SW480 (cell line): ENCODE measurements around the gene SOX10.

Source experiments
- DNase-seq: peaks from one replicate; pipeline ENCODE4 v3.0.0-alpha.2; 2016; ENCODE audit warnings: low spot score

Gene SOX10

GRCh38 chr22:38016182-38017151 lies 32.1 kb upstream of the SOX10 start:
- no peak for DNase-seq

DNA sequence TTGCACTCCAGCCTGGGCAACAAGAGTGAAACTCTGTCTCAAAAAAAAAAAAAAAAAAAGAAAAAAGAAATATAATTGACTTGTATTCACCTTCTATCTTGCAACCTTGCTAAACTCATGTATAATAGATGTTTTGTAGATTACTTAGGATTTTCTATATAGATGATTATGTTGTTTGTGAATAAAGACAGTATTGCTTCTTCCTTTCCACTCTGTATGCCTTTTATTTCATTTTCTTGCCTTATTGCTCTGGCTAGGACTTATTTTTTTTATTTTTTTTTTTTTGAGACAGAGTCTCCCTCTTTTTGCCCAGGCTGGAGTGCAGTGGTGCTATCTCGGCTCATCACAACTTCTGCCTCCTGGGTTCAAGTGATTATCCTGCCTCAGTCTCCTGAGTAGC lies 29.7 kb upstream of the SOX10 start:
- no peak for DNase-seq

DNA sequence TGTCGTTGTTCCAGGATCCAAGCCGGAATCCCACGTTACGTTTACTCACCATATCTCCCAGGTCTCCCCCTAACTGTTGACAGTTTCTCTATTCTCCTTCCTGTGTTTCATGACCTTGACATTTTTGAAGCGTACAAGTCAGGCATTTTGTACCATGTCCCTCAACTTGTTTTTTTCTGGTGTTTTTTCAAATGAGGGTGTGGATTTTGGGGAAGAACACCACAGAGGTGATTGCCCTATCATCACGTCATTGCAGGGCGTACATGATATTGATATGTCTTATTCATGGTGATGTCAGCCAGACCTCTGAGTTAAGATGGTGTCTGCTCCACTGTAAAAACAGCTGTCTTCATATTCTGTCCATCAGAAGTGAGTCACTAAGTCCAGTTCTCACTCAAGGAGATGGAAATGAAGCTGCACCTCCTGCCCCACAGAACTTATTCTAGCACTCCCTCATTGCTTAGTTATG lies 28.3 kb upstream of the SOX10 start:
- DNase-seq, result no peak

DNA sequence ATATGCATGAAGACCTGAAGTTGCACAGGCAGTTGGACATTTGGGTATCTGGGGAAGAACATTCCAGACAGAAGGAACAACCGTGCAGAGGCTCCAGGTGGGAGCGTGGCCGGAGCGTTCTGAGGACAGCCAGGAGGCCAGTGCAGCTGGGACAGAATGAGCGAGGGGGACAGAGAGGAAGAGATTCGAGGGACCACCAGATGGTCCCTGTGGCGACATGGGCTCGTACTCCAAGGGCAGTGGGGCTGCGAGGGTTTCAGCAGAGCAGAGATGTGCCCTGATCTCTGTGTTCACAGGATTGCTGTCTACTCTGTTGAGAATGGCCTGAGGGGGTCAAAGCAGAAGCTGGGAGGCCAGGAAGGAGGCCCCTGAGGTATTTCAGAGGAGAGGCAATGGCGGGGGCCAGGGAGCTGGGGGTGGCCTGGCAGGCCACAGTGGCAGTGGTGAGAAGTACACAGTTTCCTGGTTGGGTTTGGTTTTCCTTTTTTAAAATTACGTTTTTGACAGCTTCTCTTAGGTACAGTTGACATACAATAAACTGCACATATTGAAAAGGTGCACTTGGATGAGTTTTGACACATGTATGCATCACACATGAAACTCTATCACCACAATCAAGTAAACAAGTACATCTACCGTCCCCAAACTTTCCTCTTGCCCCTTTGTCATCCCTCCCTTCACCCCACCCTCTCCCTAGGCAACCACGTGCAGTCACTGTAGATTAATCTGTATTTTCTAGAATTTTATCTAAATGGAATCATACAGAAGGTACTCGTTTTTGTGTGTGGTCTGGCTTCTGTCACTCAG lies 24.8 kb upstream of the SOX10 start:
- DNase-seq, result no peak

GRCh38 chr22:38007330-38007902 lies 23.1 kb upstream of the SOX10 start:
- DNase-seq, result no peak

GRCh38 chr22:38006906-38007305 lies 22.6 kb upstream of the SOX10 start:
- DNase-seq, result no peak

GRCh38 chr22:38005943-38006342 lies 21.6 kb upstream of the SOX10 start:
- no peak for DNase-seq

DNA sequence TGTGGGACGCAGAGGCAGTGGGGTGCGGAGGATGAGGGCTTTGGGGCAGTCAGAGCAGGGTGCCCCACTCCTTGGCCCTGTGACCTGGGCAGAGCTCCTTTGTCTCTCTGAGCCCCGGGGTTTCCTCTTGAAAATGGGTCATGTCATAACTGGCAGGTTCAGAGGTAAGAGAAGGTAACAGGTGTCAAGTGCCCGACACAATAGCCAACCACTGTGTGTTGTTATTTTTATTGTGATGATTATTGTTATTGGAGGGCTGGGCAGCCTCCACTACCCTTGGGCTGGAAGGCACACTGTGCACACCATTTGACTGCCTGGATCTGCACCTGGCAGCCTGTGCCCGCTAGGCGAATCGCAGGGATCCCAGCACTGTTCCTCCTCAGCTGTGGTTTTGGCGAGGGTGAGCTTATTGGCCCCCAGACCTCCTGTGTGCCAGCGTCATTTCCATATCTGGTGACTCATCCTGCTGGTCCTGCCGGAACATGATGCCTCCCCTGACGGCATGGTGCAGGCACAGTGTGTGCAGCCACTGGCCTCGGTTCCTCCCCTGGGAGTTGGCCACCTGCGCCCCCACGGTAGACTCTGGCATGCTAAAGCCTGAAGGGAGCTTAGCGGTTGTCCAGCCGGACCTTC lies 15.4 kb upstream of the SOX10 start:
- DNase-seq, result peak; percentile 78

GRCh38 chr22:37999236-37999635 lies 14.9 kb upstream of the SOX10 start:
- no peak for DNase-seq

GRCh38 chr22:37998543-37998942 lies 14.2 kb upstream of the SOX10 start:
- peak; percentile 18 for DNase-seq

- no peak for DNase-seq
Observed at GRCh38 chr22:37996515-37997246, 12.3 kb upstream of the SOX10 start.

- no peak for DNase-seq
Observed at GRCh38 chr22:37996079-37996478, 11.7 kb upstream of the SOX10 start.

GRCh38 chr22:37995460-37995859 lies 11.1 kb upstream of the SOX10 start:
- no peak for DNase-seq

GRCh38 chr22:37994982-37995381 lies 10.6 kb upstream of the SOX10 start:
- DNase-seq, result no peak

- no peak for DNase-seq
Observed at GRCh38 chr22:37994049-37994448, 9.7 kb upstream of the SOX10 start.

- no peak for DNase-seq
Observed at GRCh38 chr22:37991731-37992442, 7.5 kb upstream of the SOX10 start.

DNA sequence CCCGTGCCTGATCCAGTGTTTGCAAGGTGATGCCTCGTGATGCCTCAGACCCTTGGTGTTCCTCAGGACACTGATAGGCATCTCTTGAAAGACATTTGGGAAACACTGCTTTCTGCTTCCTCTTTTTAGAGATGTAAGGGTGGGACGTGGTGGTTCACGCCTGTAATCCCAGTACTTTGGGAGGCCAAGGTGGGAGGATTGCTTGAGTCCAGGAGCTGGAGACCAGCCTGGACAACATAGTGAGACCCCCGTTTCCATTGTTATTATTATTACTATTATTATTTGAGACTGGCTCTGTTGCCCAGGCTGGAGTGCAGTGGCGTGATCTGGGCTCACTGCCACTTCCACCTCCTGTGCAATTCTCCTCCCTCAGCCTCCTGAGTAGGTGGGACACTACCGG lies 6.5 kb upstream of the SOX10 start:
- DNase-seq, result no peak

GRCh38 chr22:37990301-37990700 lies 5.9 kb upstream of the SOX10 start:
- DNase-seq, result no peak

- DNase-seq, result no peak
Observed at GRCh38 chr22:37989146-37990045, 5.0 kb upstream of the SOX10 start.

- no peak for DNase-seq
Observed at GRCh38 chr22:37986371-37986770, 2.0 kb upstream of the SOX10 start.
